KBM-7 (cell line): Measurements from ENCODE around the gene MDM1.

ENCODE experiments used
- DNase-seq: peaks from one replicate; pipeline ENCODE4 v3.0.0-alpha.2; 2015
- in situ Hi-C: fragments of 300-500 bp; cut with MboI; formaldehyde crosslinking; loops from 2 replicates; pipeline ENCODE4 v1.14.3; 2020; ENCODE audit warnings: low sequenced_read_pairs, low pct_unique_long_range_greater_than_20kb, mixed read lengths

MDM1 gene

DNA sequence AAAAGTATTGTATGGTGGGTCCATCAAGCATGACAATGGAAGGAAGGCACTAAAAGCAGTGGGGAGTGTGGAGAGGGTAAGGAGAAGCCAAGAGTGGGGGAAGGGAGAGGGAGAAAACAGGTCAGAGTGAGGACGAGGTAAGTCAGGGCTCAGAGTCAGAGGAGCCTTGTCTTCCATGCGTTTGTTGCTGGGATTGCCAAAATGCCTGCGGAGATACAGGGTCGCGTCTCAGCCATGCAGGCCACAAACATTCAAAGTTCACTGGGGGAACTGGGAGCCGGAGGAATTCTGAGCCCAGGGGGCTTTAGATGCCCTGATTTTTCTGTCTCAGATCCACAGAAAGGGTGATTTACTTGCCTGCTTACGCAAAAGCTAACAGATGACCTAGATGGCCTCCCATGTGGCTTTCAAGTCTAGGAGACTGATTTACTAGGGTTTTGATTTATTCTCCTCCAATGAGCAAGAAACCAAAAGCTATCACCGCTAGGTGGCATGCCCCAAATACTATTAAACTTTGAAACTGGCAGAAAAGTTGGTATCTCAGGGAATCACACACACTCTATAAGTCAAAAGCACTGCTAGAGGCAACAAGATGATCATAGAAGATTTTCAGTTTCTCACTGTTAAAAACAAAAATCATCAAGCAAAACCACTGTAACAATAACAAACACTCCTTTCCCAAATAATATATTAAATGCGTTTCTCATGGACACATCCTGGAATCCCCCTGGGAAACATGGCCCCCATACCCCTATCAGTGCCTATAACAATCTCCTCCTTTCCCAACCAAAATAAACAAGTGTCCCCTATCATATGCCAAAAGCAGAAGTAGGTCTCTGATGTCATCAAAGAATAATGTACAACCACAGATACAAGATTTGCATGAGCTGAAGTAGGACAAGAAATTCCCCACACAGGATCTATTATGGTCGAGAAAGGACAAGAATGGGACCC, 26.6 kb upstream of the MDM1 start:
- in situ Hi-C loops = no loop called here

GRCh38 chr12:68356986-68357385, 24.8 kb upstream of the MDM1 start:
- in situ Hi-C loops = no loop called here
- no peak for DNase-seq

More for the DNA sequence above, 26.6 kb upstream of the MDM1 start:
- peak; percentile 86 for DNase-seq

DNA sequence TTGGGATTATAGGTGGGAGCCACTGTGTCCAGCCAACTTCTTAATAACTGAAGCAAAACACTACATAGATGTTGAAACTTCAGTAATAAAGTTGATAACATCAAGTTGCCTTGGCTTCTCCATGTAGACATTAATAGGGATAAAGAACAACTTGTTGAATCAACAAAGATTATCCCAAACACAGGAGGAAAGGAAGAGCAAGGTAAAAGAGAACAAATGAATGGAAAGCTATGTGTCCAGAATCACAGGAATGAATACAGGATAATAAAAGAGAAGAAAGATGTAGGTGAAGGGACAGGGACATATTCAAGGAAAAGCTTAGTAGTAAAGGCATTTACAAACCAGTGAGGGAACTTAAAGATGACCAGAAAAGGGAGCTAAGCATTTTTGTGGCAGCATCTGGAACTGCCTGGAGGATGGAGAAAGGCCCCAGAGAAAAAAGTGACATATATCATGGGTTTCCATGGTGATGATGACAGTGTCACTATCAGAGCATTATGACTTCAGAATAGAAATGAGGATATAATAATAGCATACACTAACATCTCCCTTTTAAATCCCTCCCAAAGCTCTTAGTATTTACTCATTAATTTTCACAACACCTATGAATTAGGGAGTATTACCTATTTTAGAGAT, 24.0 kb upstream of the MDM1 start:
- no peak for DNase-seq
- in situ Hi-C loops = no loop called here

DNA sequence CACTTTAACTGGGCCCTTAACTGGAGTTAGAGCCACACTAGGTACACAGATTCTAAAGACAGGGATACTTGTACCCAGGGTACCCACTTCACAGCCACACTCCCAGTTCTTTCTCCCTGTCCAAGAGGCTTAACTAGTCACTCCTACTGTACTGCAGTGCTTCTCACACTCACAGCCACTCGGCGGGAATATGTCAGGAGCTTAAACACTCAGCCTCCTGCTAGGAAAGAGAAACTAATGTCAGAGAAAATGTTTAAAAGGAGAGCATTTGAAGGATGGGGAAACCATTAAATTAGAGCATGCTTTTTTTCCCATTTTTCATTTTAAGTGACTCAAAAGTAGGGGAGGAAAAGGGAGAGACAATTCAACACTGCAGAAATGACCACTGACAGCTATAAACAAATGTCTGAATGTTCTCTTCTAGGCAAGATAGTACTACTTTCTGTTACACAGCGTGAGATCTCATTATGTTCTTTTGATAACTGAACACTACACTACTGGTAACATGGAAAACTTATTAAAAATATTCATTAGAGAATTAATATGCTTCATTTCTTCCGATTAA, 22.9 kb upstream of the MDM1 start:
- DNase-seq = no peak
- in situ Hi-C loops = no loop called here

- in situ Hi-C loops = no loop called here
- DNase-seq = no peak
Observed at GRCh38 chr12:68352067-68352466, 19.9 kb upstream of the MDM1 start.

DNA sequence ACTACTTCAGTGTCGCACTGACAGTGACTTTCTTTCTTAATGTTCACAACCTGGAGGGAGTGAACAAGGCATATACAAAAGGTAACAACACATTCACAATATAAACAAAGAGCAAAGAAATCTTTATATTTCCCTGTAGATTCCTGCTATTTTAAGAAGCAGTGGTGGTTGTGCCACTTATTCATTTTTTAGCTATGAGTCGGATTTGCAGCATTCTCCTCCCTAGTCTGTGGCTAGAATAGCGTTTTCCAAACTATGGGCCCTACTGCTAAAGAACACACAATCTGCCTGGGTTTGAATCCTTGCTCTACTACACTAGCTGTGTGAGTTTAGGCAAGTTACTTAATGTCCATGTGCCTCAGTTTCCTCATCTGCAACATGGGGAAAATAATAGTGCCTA, 18.6 kb upstream of the MDM1 start:
- DNase-seq = no peak
- in situ Hi-C loops = no loop called here

DNA sequence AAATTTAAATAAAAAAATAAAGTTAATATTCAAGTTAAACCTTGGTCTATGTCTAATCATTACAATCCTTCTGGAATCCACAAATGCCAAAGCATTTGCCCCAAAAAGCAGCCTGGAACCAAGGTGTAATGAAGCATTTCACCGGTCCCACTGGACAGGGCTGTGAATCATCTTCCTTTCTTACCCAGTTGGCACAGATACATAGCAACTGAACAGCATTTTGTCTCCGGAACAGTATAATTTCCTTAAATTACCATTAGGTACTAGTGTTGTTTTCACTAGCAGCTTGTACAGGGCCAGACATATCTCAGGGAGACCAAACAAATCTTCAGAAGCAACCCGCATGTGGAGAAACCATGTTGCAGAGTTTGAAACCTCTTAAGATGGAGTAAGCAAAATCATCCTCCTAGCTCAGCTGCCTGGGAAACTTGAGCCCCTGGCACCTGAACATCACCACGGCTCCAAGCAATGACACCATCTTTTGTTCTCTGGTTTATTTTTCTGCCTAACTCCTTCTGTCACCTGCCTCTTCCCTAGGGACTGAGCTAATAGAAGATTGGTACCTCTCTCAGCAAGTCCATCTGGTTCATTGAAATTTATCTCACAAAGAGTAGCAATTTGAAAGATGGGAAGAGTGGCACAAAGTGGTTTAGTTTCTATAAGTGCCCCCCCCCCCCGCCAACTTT, 17.9 kb upstream of the MDM1 start:
- in situ Hi-C loops = no loop called here
- no peak for DNase-seq

DNA sequence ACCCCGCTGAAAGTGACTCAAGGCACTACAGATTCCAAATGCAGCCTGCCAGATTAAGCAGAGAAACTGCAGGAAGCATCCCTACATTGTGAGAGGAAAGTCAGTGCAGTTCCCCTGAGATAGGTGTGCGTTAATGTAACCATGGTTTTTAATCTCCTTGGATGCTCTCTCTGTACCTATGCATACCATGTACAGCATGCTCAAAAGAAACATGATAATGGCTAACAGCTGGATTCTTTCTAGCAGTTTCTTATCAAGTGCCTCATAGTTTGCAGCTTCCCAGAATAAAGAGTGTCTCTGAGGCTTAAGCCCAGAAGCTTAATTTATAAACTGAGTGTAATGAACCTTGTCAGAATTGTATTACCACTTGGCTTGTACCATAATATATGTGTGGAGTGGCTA, 17.1 kb upstream of the MDM1 start:
- no peak for DNase-seq
- in situ Hi-C loops = no loop called here

DNA sequence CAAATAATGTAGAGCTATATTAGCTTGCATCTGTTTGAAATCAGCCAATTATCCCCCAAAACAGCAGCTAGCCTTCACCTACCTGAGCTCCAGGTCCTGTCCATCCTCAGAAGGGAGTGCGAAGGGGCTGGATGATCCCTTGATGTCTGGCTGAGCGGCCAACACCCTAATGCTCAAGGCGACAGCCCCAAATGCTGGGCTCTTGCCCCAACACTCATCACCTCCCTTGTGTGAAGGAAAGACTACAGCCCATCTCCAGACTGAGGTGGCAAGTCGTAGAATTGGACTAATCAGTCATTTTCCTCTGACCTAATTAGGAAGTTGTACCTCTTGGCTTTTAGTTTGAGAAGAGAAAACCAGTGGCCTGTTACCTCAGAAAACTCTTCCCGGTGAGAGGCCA, 16.3 kb upstream of the MDM1 start:
- in situ Hi-C loops = no loop called here
- no peak for DNase-seq

DNA sequence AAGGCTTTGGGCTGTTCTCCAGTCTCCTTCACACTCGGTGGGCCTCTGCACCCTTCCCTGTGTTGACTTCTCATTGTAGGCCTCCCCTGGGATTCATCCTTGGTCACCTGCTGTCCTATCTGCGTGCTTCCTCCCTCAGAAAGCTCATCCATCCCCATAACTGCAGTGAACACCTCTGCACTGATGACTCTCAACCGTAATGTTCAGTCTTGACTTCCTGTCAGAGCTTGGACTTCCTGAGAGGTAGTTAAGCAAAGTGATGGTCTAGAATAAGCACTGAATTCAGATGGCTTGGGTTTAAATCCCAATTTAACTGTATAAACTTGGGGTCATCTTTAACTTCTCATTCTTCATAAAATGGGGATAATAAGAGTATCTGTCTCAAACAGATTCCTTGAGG, 13.6 kb upstream of the MDM1 start:
- in situ Hi-C loops = no loop called here
- DNase-seq = no peak

- DNase-seq = no peak
- in situ Hi-C loops = no loop called here
Observed at GRCh38 chr12:68344126-68344525, 12.0 kb upstream of the MDM1 start.

DNA sequence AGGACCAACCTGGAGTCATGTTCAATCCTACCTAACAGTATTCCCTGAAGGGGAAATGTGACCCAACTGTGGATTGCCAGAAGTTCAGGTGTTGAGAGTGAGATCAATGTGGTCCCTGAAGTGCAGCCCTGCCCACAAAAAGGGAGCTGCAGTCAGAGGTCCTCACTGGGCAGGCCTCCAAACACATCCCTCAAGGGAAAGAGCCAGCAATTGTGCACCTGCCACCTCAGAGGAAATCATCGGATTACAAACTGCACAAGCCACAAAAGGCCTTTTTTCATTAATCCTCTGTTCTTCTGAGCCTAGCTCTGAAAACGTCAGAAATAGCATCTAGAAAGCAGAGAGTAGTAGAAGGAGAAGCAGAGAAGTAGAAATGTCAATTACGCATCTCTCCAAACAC, 10.8 kb upstream of the MDM1 start:
- in situ Hi-C loops = no loop called here
- no peak for DNase-seq

- no peak for DNase-seq
- in situ Hi-C loops = no loop called here
Observed at GRCh38 chr12:68341822-68342221, 9.7 kb upstream of the MDM1 start.

- in situ Hi-C loops = no loop called here
- no peak for DNase-seq
Observed at GRCh38 chr12:68340404-68341270, 8.5 kb upstream of the MDM1 start.

GRCh38 chr12:68336889-68337303, 4.7 kb upstream of the MDM1 start:
- DNase-seq = no peak
- in situ Hi-C loops = no loop called here

- in situ Hi-C loops = no loop called here
- DNase-seq = no peak
Observed at GRCh38 chr12:68335462-68335861, 3.3 kb upstream of the MDM1 start.

DNA sequence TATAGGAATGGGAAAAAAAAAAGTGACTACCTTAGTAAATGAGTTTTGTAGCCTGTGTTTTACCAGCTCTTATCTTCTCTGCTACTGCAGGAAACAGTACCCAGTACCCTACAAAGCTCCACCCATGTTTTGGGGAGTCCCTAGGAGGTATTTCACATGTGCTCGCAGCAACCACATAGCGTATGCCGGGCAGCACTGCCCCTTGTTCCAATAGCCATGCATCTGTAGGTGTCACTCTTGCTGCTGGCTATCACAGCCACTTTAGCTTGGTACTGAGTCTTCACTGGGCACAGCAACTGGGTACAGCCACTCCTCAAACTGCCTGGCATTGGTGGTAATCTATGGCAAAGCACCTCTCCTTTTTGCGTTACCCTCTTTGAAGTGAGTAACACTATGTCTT, 2.0 kb upstream of the MDM1 start:
- in situ Hi-C loops = no loop called here
- DNase-seq = no peak

DNA sequence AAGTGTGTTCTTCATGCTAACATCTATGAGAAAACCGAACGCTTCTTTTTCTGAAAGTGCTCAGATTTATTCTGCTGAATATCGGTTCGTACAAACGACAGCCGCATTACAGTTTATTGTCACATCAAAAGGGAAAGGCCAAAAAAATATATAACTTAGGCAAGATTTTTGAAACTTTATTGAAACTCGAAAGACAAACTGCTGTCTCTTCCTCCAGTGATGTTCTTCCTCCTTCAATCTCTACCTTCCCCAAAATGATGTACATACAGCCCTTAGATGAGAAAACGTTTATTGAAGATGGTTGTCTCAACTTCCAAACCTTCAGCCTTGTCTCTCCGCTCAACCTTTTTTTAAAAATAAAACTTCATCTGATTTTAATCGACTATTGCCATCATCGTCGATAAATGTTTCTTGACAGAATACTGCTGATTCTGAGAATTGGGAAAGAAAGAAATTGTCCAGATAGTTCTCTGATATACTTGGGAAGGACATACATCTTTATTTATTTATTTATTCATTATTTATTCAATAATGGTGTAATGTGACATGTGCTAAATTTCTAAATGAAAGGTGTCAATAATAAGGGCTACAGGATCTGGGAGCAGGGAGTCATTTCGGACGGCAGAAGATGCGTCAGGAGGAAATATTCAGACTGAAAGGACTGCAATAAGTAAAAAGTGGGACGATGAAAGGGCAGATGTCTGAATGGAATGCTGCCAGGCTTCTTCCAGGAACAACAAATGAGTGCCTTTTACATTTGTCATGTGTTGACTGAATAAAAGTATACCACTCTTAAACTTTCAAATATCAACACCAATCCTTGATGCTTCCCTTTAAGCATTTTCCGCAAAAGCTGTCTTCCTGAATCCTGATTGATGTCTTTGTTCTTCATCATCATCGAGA, 817 bp upstream of the MDM1 start:
- in situ Hi-C loops = no loop called here
- no peak for DNase-seq
